GM15510 (cell line): Measurements from ENCODE around the gene HIPK2.

Source experiments
- POLR2A ChIP-seq: IDR thresholded peaks from 3 replicates; pipeline ENCODE4 v1.6.1; 2011; ENCODE audit warnings: borderline replicate concordance; ENCODE audit not compliant: insufficient read length; ENCODE audit errors: extremely low read depth

The HIPK2 gene

DNA sequence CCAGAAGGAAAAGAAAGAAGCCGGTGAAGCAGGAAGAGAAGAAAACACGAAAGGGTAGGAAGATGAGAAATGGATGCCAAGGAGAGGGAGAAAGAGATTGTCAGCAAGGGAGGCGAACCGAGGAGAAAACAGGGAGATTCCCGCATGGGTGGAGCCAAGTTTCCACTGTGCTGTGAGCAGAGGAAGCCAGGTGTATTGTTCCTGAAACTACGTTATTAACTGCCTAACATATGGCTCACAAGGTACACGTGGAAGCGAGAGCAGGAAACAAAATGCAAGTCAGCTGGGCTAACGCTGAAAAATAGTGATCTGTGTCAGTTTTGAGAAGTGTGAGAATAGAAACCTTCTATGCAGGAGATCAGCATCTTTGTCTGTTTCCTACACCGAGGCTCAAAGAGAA, 20.4 kb upstream of the HIPK2 start:
- TF ChIP-seq POLR2A: no peak

DNA sequence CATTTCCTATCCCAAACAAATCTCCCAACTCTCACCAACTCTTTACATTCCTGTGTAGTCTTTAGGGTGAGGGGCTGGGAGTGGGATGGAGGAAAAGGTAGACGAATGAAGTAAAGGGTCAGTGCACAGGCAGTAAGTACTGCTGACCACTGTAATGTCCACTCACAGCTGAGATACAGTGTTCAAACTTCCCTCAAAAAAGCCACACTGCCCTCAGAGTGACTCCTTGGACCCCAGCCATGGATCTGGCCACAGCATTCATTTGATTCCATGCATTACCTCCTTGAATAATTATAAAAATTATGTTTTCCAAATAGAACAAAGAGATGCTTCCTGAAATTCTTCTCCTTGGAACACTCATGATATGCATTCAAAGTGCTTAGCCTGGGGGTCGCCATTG, 19.8 kb upstream of the HIPK2 start:
- TF ChIP-seq POLR2A: no peak

DNA sequence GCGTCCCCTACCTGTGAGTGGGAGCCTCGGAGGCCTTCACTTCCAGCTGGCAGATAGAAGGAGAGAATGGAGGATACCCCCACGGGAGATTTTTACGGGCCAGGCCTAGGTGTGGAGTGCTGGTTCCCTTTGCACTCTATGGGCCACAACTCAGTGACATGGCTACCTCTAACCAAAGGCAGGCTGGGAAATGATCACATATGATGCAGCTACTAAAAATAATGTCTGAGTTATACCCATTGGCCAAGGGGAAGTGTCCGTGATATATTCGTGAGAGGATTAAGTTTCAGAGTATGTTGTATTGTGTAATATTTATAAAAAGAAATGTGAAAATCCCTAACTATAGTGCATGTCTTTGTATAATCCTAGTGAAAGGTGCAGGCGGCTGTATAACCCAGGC, 13.5 kb upstream of the HIPK2 start:
- TF ChIP-seq POLR2A: no peak

DNA sequence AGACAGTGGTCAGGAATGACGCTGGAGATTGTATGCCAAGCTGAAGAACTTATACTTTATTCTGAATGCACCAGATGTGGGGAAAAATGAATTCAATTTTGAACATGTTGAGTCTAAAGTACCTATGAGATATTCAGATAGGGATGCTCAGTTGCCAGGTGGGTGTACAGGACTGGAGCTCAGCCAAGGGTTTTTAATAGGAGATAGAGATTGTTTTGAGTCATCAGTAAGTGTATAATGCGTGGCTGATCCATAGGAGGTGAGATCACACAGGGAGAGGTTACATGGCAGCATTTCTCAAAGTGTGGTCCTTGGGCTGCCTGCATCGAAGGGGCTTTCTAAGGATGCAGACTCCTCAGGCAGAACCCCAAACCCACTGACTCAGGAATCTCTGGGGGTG, 6.8 kb upstream of the HIPK2 start:
- TF ChIP-seq POLR2A: no peak

DNA sequence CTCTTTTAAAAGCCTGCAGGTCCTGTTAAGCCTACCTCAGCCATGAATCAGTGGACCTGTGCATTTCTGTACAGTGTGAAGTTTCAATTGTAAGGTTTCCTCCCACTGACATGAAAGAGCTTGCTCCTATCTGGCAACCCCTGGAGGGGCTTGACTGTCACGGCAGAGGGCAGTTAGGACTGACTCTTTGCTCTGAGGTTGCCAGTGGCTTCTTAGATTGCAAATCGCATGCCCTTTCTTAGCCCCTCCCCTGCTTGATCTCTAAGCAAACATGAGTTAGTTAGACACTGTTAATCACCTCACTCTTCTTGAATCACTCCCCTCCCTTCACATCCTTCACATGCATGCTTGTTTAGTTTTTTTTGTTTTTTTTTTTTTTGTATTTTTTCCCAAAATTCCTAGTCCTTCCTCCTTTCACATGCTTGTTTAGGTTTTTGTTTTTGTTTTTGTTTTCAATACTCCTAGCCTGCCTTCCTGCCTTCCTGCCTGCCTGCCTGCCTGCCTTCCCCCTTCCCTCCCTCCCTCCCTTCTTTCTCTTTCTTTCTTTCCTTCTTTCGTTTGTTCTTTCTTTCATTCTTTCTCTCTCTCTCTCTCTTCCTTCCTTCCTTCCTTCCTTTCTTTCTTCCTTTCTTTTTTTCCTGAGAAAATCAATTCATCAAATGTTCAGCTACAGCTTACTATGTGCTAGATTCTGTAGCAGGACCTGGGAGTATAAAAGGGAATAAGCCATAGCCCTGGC, 6.0 kb upstream of the HIPK2 start:
- no peak for TF ChIP-seq POLR2A

DNA sequence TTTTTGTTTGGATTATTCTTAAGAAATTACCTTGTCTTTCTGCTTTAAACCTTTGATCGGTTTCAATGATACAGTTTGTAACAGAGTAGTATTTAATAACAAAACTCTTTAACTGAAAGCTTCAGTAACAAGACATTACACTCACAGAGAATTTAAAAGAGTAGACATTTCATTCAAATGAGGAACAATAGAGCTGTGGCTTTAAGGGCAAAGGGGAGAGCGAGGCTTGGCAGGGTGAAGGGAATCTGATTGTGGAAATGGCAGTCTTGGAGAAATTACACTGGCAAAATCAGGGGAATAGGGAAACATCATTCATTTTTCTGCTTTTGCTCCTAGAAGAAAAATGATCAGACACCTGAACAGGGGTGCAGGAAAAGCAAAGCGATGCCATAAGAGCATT, 5.1 kb upstream of the HIPK2 start:
- no peak for TF ChIP-seq POLR2A

DNA sequence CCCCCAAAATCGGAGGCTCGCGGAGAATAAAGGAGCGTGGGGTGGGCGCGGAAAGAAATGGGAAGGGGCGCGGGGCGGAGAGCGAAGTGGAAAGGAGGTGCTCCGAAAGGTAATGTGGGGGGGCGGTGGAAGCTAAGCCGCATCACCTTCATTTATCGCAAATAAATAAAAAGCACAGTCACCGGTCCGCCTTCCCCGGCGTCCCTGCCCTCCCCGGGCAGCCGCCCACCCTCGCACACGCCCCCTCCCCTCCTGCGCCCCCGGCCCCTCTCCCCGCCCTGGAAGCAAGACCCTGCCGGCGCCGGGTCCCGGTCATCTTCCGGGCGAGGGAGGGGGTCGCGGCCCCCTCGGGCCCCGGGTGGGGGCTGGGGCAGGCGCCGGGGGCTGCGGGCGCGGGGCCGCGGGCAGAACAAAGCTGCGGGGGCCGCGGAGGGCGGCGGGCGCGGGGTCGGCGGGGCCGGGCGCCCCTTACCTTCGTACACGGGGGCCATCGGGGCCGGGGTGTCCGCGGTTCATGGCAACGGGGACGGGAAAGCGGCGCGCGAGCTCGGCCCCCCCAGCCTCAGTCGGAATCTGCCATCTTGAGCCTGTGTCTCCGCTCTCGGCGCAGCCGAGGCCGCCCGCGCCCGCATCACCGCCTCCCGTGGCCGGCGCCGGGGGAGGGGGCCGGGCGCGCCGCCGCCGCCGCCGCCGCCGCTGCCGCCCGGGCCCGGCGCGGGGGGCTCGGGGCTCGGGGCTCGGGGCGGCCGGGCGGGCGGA, 486 bp downstream of the HIPK2 start:
- TF ChIP-seq POLR2A: no peak

DNA sequence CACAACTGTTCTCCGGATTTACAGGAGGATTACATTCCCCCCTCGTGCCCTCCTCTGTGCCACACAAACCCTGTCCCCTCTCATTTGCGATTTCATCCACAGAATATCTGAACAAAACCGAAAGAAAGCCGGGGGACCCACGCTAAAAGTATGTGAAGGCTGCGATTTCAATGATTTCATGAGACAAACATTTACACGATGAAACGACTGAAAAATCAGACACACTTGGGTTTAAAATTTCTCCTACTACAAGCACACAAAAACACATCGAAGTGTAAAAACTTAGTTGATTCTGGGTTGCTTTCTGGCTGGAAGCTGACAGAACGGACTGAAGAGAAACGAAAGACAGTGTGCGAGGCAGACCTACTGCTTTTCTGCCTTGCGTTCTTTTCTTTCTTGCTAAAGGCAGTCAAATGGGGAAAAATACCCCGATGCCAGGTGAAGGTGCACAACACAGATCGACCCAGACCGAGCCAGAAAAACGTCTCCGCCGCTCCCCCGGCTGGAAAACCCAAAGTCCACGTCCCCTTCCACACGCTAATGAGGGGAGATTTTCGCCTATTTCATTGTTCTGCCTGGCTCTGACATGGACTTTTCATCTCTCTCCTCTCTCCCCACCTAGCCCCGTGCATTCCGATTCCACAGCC, 1.2 kb downstream of the HIPK2 start:
- no peak for TF ChIP-seq POLR2A

DNA sequence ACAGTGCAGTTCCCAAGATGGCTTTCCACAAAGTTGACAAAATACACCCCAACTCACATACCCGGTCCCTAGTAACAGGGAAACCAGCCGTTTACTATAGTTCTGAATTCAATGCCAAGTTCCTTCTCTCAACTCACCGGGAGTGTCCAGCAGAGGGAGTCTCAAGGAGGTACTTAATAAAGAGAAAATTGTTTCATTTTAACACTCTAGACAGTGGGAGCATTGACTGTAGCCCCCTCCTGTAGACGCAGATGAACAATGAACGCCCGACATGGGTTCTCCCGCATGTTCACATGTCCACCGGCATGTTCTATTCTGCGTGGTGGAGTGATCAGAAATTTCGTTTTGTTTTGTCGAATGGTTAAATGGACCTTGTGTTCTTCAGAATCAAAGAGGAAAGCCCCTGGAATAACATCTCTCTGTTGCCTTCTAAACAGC, 1.9 kb downstream of the HIPK2 start:
- peak; percentile 18 for TF ChIP-seq POLR2A

DNA sequence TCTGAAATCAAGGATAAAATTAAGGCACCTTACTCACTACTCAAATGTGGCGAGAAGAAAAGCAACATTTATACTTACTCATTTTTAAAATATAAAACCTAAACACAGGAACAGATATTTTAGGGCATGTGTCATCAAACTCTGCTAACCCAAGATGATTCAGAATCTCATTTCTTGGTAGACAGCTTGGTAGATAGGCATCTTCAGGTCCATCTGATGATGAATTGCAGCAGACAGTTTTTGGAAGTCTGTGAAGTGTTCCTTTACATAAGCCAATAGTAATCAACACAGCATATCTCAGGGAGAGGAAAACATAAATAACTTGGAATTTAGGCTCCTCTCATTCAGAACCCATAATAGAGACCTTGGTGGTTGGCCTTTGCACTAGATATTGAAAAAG, 3.4 kb downstream of the HIPK2 start:
- TF ChIP-seq POLR2A: no peak

DNA sequence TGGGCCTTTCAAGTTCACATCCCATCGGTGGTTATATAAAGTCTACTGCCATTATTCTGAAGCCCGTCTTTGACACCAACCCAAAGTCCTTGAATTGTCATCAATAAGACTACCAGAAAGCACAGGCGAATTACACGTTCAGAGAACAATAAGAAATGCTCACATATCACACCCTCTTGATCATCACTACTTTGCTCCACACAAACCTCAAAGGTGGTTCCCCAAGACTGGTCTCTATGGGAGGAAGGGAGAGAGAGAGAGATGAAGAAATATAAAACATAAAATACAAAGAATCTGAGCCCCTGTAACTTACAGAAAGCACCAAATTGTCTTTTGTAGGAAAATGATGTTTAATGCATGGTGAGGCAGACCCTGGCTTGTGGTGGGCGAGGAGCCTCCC, 4.4 kb downstream of the HIPK2 start:
- no peak for TF ChIP-seq POLR2A

DNA sequence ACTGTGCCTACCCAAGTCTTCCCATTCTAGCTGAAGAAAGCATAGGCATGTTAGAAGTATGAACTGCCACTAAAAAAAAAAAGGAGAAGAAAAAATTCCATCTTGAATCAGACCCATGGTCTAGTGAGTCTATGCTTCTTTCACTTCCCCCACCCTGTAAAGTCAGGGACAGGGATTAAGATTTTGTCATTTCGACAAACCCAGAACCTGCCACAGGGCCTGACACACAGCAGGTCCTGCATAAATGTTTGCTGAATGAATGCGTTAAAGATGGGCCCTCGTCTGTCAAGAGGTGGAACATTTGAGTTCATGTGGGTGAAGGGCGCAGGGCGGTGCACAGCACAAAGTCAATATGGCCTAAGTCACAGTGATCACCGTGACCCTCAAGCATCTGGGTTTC, 4.9 kb downstream of the HIPK2 start:
- TF ChIP-seq POLR2A: no peak

DNA sequence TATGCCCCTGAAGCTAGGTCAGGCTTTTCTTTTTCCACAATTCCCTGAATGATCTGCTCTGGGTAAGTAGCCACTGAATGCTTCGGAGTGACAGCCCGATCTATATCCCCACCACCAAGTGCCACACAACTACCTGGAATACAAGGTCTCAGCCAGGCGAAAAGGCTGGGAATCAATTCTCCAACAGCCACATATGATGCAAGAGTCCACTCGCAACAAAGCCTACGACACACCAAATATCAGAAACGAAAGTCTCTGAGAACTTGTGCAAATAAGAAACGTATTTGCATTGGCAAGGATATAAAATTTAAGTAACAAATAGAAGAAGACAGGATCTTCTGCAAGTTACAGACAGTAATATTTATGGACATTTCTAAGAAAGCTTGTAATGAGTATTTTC, 5.7 kb downstream of the HIPK2 start:
- TF ChIP-seq POLR2A: no peak

DNA sequence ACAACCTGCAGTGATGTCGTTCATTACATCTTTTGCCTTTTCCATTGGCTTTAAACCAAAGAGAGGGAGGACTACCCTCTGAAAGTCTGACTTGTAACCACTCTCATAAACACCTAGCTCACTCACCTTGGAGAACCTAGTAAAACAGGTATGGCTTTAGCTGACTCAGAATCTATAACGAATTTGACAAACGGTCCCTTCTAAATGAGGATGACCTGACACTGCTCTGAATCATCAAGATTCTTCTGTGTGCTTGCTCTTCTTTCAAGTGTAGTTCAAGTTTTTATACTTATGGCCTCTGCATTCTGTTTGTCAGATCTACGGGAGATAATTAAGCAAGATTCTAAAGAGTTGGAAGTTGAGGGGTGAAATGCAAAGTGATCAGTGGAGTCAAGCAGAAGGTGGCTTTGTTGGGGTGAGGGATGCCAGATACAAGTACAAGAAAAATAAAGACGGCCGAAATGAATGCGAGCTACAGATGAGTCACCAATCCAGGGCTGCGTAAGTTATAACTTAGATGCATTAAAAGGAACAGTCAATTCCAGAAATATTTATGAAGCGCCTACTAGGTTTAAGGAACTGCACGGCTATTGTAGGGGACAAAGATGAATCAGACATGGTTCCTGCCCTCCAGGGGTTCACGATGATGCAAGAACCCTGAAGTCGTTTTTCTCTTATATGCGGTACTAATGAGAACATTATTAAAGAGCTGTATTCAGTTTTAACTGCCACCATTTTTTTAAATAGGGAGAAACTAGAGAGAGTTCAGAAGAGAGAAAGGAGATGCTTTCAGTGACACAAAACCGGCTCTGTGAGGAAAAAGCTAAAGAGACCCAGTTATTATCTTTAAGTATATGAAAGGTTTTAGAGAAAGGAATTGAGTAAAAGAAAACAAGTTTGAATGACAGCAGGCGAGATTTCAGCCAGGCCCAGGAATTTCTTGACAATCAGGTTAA, 6.5 kb downstream of the HIPK2 start:
- no peak for TF ChIP-seq POLR2A

DNA sequence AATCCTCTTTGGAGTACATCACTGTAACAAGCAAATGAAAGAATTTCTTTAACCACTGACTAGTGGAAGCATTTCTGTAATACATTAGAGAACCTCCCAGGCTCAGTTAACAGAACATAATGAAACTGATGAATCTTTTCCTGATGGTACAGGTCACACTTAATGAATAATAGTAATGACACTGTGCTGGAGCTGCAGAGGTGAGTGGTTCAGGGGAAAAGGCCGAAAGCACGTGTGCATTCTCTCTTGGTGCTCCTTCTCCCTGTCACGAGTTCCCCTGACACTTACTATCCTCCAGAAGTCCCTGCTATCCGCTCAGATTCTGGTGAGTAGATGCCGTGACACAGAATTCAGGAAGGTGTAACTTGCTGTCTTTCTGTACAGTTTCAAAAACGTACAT, 8.0 kb downstream of the HIPK2 start:
- no peak for TF ChIP-seq POLR2A

DNA sequence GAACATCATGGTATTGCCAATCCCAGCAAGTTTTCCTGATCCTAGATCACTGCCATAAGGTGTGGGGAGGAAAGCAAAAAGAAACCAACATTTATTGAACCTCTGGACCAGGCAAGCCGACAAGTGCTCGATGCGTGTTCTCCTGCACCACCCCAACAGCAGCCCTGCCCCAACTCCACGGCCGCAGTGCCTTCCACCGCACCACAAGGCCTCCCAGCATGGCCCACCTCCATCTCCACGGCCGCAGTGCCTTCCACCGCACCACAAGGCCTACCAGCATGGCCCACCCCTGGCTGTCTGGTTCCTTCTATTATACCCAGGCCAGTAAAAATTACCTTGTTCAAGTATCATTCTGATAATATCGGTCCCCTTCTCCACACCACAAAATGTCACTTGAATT, 8.7 kb downstream of the HIPK2 start:
- no peak for TF ChIP-seq POLR2A
